Neural progenitor cell (in vitro differentiated cells): ENCODE results near the gene ZCCHC9. TPM values are rescaled to one million over a fixed set of nuclear protein-coding genes. Genes with fewer than 3 reads are reported as not detected.
"Not testable (repeated sequence)": the region's sequence is repeated elsewhere in the genome, so short reads cannot be mapped to it uniquely, and the experiment has no call there.

ENCODE experiments used
- DNase-seq: peaks from one replicate; pipeline ENCODE4 v3.0.0-alpha.2; 2016; ENCODE audit warnings: low spot score
- H2AFZ ChIP-seq: fragments of 200-600 bp; sonication (generic); replicated peaks from 2 replicates; pipeline ENCODE4 v1.6.1; 2016; ENCODE audit warnings: antibody characterized with exemption
- H3F3A ChIP-seq: fragments of 200-600 bp; sonication (generic); 2 replicates; pipeline ENCODE4 v1.6.1; 2016; ENCODE audit warnings: antibody characterized with exemption, low read depth
- H3K27ac ChIP-seq: fragments of 200-600 bp; sonication (generic); 2 replicates; pipeline ENCODE4 v1.5.1; 2016; ENCODE audit warnings: mild to moderate bottlenecking
- H3K27me3 ChIP-seq: fragments of 200-600 bp; sonication (generic); 2 replicates; pipeline ENCODE4 v1.6.1; 2016; ENCODE audit warnings: mild to moderate bottlenecking, moderate library complexity
- H3K36me3 ChIP-seq: fragments of 200-600 bp; sonication (generic); 2 replicates; pipeline ENCODE4 v1.5.1; 2016
- H3K4me1 ChIP-seq: fragments of 200-600 bp; sonication (generic); 2 replicates; pipeline ENCODE4 v1.6.1; 2016; ENCODE audit warnings: mixed run types
- H3K4me2 ChIP-seq: fragments of 200-600 bp; sonication (generic); 2 replicates; pipeline ENCODE4 v1.6.1; 2016
- H3K4me3 ChIP-seq: fragments of 200-600 bp; sonication (generic); 2 replicates; pipeline ENCODE4 v1.5.1; 2016
- H3K79me2 ChIP-seq: fragments of 200-600 bp; sonication (generic); 2 replicates; pipeline ENCODE4 v1.6.1; 2016; ENCODE audit warnings: low read depth
- H3K9ac ChIP-seq: fragments of 200-600 bp; sonication (generic); 2 replicates; pipeline ENCODE4 v1.6.1; 2016
- H3K9me3 ChIP-seq: fragments of 200-600 bp; sonication (generic); 2 replicates; pipeline ENCODE4 v1.5.1; 2016; ENCODE audit warnings: low read depth
- H4K20me1 ChIP-seq: fragments of 200-600 bp; sonication (generic); 2 replicates; pipeline ENCODE4 v1.6.1; 2016; ENCODE audit warnings: low read depth
- H3K27ac Mint-ChIP-seq: 3 replicates; pipeline ENCODE4 v1.8.0; 2021; ENCODE audit warnings: mixed read lengths
- H3K27me3 Mint-ChIP-seq: 2 replicates; pipeline ENCODE4 v1.8.0; 2022; ENCODE audit warnings: low read depth, mild to moderate bottlenecking, inconsistent platforms, moderate library complexity, mixed read lengths; ENCODE audit not compliant: insufficient read depth
- H3K36me3 Mint-ChIP-seq: 3 replicates; pipeline ENCODE4 v1.8.0; 2021; ENCODE audit warnings: mixed read lengths
- H3K4me1 Mint-ChIP-seq: 3 replicates; pipeline ENCODE4 v1.8.0; 2021; ENCODE audit warnings: mixed read lengths
- H3K4me3 Mint-ChIP-seq: 3 replicates; pipeline ENCODE4 v1.8.0; 2021; ENCODE audit warnings: mild to moderate bottlenecking, moderate library complexity, mixed read lengths
- H3K9me3 Mint-ChIP-seq: 3 replicates; pipeline ENCODE4 v1.8.0; 2020; ENCODE audit warnings: mixed read lengths
- EZH2 ChIP-seq: fragments of 200-600 bp; sonication (generic); IDR thresholded peaks from 2 replicates; pipeline ENCODE4 v1.6.1; 2017; ENCODE audit warnings: antibody characterized with exemption, mild to moderate bottlenecking, moderate library complexity
- EZH2phosphoT487 ChIP-seq: fragments of 200-600 bp; sonication (generic); IDR thresholded peaks from 2 replicates; pipeline ENCODE4 v1.6.1; 2017; ENCODE audit warnings: antibody characterized with exemption
- total RNA-seq: library from RNA; depleted of rRNA; stranded (reverse); fragments of >200 nt; gene quantifications from 2 replicates; pipeline ENCODE4 v1.2.3, GENCODE V29; 2015; ENCODE audit warnings: low replicate concordance
- TF ChIP-seq, protein P1 (sequence below): fragments of 200-600 bp; sonication (generic); IDR thresholded peaks from 2 replicates; pipeline ENCODE4 v1.5.1; 2017; ENCODE audit warnings: antibody characterized with exemption, mild to moderate bottlenecking

Gene ZCCHC9
- total RNA-seq, 1 donor from 2014 or later = 57.4 TPM

DNA sequence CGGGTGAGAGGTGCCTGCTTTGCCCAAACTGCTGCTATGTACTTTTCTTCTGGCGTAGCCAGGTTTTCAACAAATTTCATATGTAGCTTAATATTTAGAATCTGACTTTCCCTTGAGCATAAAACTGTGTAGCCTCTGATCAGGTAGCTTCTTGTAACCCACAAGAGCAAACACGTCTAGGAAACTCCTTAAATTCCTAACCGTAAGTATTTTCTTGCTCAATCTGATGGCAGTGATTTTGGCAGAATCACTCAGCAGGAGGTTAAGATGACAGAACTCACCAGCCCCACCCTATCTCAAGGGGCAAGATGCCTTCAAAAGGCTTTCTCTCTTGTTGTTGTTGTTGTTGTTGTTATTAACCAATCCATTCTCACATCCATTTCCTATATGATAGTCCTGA, 47.5 kb upstream of the ZCCHC9 start:
- Mint-ChIP-seq H3K27me3 (no peaks in the 10 kb centered on the region), H3K9me3 (peaks cover 11% of the 10 kb centered on the region), H3K36me3 (peaks cover 30% of the 10 kb centered on the region), H3K4me1 (peaks cover 2% of the 10 kb centered on the region), H3K27ac (no peak overlapping the region), H3K4me3 (no peak overlapping the region)
- no peak for DNase-seq
- Histone ChIP-seq H2AFZ (no peak overlapping the region), H3K9me3 (peaks cover 8% of the 10 kb centered on the region), H3K79me2 (peaks cover 8% of the 10 kb centered on the region), H3K36me3 (peaks cover 7% of the 10 kb centered on the region), H3K4me2 (no peak overlapping the region), H4K20me1 (peaks cover 3% of the 10 kb centered on the region), H3K9ac (no peak overlapping the region), H3K4me3 (no peak overlapping the region), H3K4me1 (peaks cover 20% of the 10 kb centered on the region), H3K27me3 (no peaks in the 10 kb centered on the region), H3K27ac (no peak overlapping the region), H3F3A (peaks cover 14% of the 10 kb centered on the region)
- TF ChIP-seq, protein P1, sequence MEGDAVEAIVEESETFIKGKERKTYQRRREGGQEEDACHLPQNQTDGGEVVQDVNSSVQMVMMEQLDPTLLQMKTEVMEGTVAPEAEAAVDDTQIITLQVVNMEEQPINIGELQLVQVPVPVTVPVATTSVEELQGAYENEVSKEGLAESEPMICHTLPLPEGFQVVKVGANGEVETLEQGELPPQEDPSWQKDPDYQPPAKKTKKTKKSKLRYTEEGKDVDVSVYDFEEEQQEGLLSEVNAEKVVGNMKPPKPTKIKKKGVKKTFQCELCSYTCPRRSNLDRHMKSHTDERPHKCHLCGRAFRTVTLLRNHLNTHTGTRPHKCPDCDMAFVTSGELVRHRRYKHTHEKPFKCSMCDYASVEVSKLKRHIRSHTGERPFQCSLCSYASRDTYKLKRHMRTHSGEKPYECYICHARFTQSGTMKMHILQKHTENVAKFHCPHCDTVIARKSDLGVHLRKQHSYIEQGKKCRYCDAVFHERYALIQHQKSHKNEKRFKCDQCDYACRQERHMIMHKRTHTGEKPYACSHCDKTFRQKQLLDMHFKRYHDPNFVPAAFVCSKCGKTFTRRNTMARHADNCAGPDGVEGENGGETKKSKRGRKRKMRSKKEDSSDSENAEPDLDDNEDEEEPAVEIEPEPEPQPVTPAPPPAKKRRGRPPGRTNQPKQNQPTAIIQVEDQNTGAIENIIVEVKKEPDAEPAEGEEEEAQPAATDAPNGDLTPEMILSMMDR = no peak
- TF ChIP-seq EZH2phosphoT487 = no peak
- no peak for TF ChIP-seq EZH2

DNA sequence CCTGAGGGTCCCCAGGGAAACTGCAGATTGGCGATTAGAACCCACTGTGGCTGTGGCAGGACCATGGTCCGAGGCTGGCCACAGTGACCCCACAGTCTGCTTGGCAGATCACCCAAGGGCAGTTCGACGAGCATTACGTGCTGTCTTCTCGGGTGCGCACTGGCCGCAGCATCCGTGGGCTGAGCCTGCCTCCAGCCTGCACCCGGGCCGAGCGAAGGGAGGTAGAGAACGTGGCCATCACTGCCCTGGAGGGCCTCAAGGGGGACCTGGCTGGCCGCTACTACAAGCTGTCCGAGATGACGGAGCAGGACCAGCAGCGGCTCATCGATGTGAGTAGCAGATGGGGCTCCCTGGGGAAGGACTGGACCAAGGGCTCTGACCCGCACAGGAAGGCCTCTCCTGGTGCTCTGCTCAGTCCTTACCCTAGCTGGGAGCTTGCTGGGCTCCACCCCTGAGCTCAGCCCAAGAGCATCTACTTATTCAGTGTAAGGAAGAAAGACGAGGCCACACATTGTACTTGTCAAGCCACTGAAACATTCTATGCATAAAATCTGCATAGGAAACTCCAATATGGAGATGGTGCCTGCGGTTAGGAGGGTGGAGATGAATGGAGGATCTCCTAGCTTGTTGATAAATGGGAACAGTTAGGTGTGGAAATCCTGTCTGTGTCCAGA, 46.4 kb upstream of the ZCCHC9 start:
- no peaks in the 10 kb centered on the region for H3K27me3 Mint-ChIP-seq
- peaks cover 2% of the 10 kb centered on the region for H3K4me1 Mint-ChIP-seq
- no peaks in the 10 kb centered on the region for H4K20me1 ChIP-seq
- H3K27ac ChIP-seq = no peak overlapping the region
- H3K4me1 ChIP-seq = peaks cover 11% of the 10 kb centered on the region
- H3K9me3 Mint-ChIP-seq = peaks cover 16% of the 10 kb centered on the region
- H3K9ac ChIP-seq = no peak overlapping the region
- no peak for DNase-seq
- H3F3A ChIP-seq = peaks cover 2% of the 10 kb centered on the region
- peaks cover 19% of the 10 kb centered on the region for H3K79me2 ChIP-seq
- H3K4me3 ChIP-seq = no peak overlapping the region
- H3K4me2 ChIP-seq = no peak overlapping the region
- H2AFZ ChIP-seq = no peak overlapping the region
- no peaks in the 10 kb centered on the region for H3K27me3 ChIP-seq
- peaks cover 3% of the 10 kb centered on the region for H3K9me3 ChIP-seq
- H3K4me3 Mint-ChIP-seq = no peak overlapping the region
- TF ChIP-seq EZH2phosphoT487 (no peak), EZH2 (no peak)
- H3K27ac Mint-ChIP-seq = no peak overlapping the region
- H3K36me3 Mint-ChIP-seq = peaks cover 29% of the 10 kb centered on the region
- peaks cover 3% of the 10 kb centered on the region for H3K36me3 ChIP-seq

DNA sequence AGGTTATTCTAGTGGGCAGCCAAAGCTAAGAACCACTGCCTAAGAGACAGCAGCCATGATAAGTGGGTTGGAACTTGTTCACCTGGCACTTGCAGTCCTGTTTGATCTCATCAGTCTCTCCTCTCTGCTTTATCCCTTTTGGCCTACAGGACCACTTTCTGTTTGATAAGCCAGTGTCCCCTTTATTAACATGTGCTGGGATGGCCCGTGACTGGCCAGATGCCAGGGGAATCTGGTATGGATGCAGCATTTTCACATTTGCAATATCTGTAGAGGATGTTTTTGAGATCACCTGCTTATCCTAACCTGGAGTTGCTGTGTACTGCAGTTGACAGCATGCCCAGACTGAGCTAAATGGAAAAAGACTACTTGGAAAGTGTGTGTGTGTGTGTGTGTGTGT, 44.6 kb upstream of the ZCCHC9 start:
- peaks cover 5% of the 10 kb centered on the region for H3K36me3 ChIP-seq
- Mint-ChIP-seq H3K27me3 (no peaks in the 10 kb centered on the region), H3K36me3 (peaks cover 26% of the 10 kb centered on the region), H3K9me3 (peaks cover 30% of the 10 kb centered on the region), H3K4me1 (peaks cover 2% of the 10 kb centered on the region), H3K27ac (no peak overlapping the region), H3K4me3 (no peak overlapping the region)
- no peak for TF ChIP-seq EZH2phosphoT487
- no peak for TF ChIP-seq EZH2
- TF ChIP-seq, protein P1 = no peak
- no peak for DNase-seq
- no peaks in the 10 kb centered on the region for H3K9me3 ChIP-seq
- no peaks in the 10 kb centered on the region for H4K20me1 ChIP-seq
- no peak overlapping the region for H2AFZ ChIP-seq
- H3K27me3 ChIP-seq = no peaks in the 10 kb centered on the region
- no peak overlapping the region for H3K4me2 ChIP-seq
- H3K79me2 ChIP-seq = peaks cover 35% of the 10 kb centered on the region
- no peaks in the 10 kb centered on the region for H3F3A ChIP-seq
- H3K4me3 ChIP-seq = no peak overlapping the region
- H3K9ac ChIP-seq = no peak overlapping the region
- H3K4me1 ChIP-seq = peaks cover 11% of the 10 kb centered on the region
- H3K27ac ChIP-seq = no peak overlapping the region

DNA sequence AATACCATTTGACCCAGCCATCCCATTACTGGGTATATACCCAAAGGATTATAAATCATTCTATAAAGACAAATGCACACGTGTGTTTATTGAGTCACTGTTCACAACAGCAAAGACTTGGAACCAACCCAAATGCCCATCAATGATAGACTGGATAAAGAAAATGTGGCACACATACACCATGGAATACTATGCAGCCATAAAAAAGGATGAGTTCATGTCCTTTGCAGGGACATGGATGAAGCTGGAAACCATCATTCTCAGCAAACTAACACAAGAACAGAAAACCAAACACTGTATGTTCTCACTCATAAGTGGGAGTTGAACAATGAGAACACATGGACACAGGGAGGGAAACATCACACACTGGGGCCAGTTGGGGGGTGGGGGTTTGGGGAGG, 38.6 kb upstream of the ZCCHC9 start:
- H3K9ac ChIP-seq, H2AFZ ChIP-seq, H3K36me3 ChIP-seq, H3K4me2 ChIP-seq, H3K4me3 Mint-ChIP-seq, H3K27me3 ChIP-seq, H3K27me3 Mint-ChIP-seq, H3K27ac ChIP-seq, H3K27ac Mint-ChIP-seq, DNase-seq, H3K4me3 ChIP-seq, H3F3A ChIP-seq, H3K4me1 Mint-ChIP-seq, H4K20me1 ChIP-seq, H3K9me3 ChIP-seq, H3K4me1 ChIP-seq: not testable (repeated sequence)
- peaks cover 78% of the 10 kb centered on the region for H3K79me2 ChIP-seq
- Mint-ChIP-seq H3K36me3 (peaks cover 27% of the 10 kb centered on the region), H3K9me3 (peaks cover 34% of the 10 kb centered on the region)
